ENCODE measurements around the gene GPR87.

DNA sequence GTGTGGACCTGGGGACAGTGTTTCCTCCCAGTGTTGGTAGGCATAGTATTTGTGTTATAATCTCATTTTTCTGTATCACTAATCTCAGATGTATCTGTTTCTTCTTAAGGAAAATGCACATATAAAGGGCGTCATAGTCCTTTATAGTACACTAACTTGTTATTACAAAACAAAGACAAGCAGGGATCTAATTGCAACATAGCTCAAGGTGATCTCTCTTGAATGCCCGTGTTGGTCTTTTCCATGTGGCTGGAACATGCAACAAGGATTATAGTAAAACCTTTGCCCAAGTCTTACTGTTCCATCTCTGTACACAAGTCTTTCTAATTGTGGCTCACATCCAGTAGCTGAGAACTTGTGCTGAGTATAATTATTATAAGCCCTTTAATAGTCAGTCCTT is 3.5 kb upstream of the GPR87 start:
- no peak for TF ChIP-seq POLR2A (IDR thresholded peaks at IDR 0.05)
- TF ChIP-seq CTCF (IDR thresholded peaks at IDR 0.05), result no peak

Measured in testis (tissue), 2 donors.